Measurements from ENCODE around the gene SHH. TPM values are rescaled to one million over a fixed set of nuclear protein-coding genes. Genes with fewer than 3 reads are reported as not detected.

Gene SHH
- polyA plus RNA-seq, 1 donor from 2014 or later, result 1.5 TPM

DNA sequence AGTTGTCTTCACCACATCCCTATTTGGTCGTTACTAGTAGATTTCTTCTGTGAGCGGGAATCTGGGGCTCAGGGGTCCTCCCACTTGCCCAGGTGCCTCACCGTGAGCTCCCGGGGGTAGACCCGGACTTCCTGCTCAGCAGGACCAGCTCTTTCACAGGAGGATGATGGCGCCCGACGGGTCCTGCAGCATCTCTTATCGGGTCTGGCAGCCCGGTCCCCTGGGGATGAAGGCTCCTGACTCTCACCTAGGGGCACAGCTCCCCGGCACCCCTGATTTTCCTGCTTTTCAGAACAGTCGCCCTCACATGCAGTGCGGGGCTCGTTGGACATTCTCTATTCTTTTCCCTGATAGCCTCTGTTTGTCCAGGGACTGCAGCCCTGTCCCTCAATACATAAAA lies 33.0 kb upstream of the SHH start:
- Histone ChIP-seq H3K9me3 (ENCODE audit: low read length) (no peaks in the 10 kb centered on the region), H4K20me1 (ENCODE audit: insufficient read depth) (no peaks in the 10 kb centered on the region), H3K4me3 (ENCODE audit: low read length) (no peak overlapping the region), H3K36me3 (ENCODE audit: insufficient read depth, low read length) (no peaks in the 10 kb centered on the region), H3K9me2 (ENCODE audit: insufficient read depth, low read length) (no peaks in the 10 kb centered on the region), H3K9ac (ENCODE audit: low read length) (no peak overlapping the region), H3K4me2 (ENCODE audit: low read length) (no peak overlapping the region), H3F3A (ENCODE audit: insufficient read depth, low read length, poor library complexity, severe bottlenecking) (no peaks in the 10 kb centered on the region), H2AFZ (ENCODE audit: low read depth, low read length) (no peak overlapping the region), H3K79me2 (replicated peaks; ENCODE audit: insufficient read depth, low read length) (no peaks in the 10 kb centered on the region), H3K27me3 (ENCODE audit: insufficient read depth, low read depth, low read length) (no peaks in the 10 kb centered on the region), H3K27ac (ENCODE audit: low read length) (no peak overlapping the region)
- TF ChIP-seq, protein P1, sequence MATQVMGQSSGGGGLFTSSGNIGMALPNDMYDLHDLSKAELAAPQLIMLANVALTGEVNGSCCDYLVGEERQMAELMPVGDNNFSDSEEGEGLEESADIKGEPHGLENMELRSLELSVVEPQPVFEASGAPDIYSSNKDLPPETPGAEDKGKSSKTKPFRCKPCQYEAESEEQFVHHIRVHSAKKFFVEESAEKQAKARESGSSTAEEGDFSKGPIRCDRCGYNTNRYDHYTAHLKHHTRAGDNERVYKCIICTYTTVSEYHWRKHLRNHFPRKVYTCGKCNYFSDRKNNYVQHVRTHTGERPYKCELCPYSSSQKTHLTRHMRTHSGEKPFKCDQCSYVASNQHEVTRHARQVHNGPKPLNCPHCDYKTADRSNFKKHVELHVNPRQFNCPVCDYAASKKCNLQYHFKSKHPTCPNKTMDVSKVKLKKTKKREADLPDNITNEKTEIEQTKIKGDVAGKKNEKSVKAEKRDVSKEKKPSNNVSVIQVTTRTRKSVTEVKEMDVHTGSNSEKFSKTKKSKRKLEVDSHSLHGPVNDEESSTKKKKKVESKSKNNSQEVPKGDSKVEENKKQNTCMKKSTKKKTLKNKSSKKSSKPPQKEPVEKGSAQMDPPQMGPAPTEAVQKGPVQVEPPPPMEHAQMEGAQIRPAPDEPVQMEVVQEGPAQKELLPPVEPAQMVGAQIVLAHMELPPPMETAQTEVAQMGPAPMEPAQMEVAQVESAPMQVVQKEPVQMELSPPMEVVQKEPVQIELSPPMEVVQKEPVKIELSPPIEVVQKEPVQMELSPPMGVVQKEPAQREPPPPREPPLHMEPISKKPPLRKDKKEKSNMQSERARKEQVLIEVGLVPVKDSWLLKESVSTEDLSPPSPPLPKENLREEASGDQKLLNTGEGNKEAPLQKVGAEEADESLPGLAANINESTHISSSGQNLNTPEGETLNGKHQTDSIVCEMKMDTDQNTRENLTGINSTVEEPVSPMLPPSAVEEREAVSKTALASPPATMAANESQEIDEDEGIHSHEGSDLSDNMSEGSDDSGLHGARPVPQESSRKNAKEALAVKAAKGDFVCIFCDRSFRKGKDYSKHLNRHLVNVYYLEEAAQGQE (IDR thresholded peaks at IDR 0.05; ENCODE audit: borderline replicate concordance), result no peak
- TF ChIP-seq EZH2 (IDR thresholded peaks at IDR 0.05; ENCODE audit: borderline replicate concordance, insufficient read depth, low read length, poor library complexity, severe bottlenecking), result no peak
- TF ChIP-seq EP300 (conservative IDR thresholded peaks at IDR 0.05; ENCODE audit: poor library complexity, severe bottlenecking), result no peak
- TF ChIP-seq MXI1 (conservative IDR thresholded peaks at IDR 0.05; ENCODE audit: poor library complexity, severe bottlenecking), result no peak
- no peak for TF ChIP-seq SMC3 (conservative IDR thresholded peaks at IDR 0.05; ENCODE audit: poor library complexity)
- TF ChIP-seq, protein P2, sequence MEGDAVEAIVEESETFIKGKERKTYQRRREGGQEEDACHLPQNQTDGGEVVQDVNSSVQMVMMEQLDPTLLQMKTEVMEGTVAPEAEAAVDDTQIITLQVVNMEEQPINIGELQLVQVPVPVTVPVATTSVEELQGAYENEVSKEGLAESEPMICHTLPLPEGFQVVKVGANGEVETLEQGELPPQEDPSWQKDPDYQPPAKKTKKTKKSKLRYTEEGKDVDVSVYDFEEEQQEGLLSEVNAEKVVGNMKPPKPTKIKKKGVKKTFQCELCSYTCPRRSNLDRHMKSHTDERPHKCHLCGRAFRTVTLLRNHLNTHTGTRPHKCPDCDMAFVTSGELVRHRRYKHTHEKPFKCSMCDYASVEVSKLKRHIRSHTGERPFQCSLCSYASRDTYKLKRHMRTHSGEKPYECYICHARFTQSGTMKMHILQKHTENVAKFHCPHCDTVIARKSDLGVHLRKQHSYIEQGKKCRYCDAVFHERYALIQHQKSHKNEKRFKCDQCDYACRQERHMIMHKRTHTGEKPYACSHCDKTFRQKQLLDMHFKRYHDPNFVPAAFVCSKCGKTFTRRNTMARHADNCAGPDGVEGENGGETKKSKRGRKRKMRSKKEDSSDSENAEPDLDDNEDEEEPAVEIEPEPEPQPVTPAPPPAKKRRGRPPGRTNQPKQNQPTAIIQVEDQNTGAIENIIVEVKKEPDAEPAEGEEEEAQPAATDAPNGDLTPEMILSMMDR (IDR thresholded peaks at IDR 0.05; ENCODE audit: poor library complexity, severe bottlenecking), result no peak
- no peak for TF ChIP-seq POLR2AphosphoS5 (IDR thresholded peaks at IDR 0.05)
- no peak for TF ChIP-seq TAF1 (IDR thresholded peaks at IDR 0.05; ENCODE audit: low read depth)
- TF ChIP-seq RAD21 (conservative IDR thresholded peaks at IDR 0.05), result no peak

DNA sequence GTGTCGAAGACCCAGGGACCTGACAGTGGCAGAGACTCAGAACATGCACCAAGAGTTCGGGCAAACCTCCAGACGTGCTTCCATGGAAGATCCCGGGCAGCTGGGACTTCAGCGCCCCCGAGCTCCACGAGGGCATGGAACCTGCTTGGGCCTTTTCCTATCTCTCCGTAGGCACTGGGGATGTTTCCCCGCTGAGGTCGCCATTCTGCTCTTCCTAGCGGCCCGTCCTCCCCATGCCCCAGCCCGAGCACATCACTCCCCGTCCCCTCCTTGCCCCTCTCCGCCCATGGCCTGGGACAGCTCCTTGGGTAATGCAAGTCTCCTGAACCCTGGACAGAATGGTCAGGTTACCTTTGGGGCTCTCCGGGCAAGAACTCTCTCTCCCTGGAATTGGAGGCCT lies 32.3 kb upstream of the SHH start:
- no peaks in the 10 kb centered on the region for H3K79me2 ChIP-seq (replicated peaks; ENCODE audit: insufficient read depth, low read length)
- no peak for TF ChIP-seq SMC3 (conservative IDR thresholded peaks at IDR 0.05; ENCODE audit: poor library complexity)
- TF ChIP-seq, protein P1 (IDR thresholded peaks at IDR 0.05; ENCODE audit: borderline replicate concordance), result no peak
- TF ChIP-seq, protein P2 (IDR thresholded peaks at IDR 0.05; ENCODE audit: poor library complexity, severe bottlenecking), result no peak
- no peak for TF ChIP-seq RAD21 (conservative IDR thresholded peaks at IDR 0.05)
- TF ChIP-seq TAF1 (IDR thresholded peaks at IDR 0.05; ENCODE audit: low read depth), result no peak
- no peak for TF ChIP-seq MXI1 (conservative IDR thresholded peaks at IDR 0.05; ENCODE audit: poor library complexity, severe bottlenecking)
- TF ChIP-seq POLR2AphosphoS5 (IDR thresholded peaks at IDR 0.05), result no peak
- TF ChIP-seq EZH2 (IDR thresholded peaks at IDR 0.05; ENCODE audit: borderline replicate concordance, insufficient read depth, low read length, poor library complexity, severe bottlenecking), result no peak
- no peaks in the 10 kb centered on the region for H3F3A ChIP-seq (ENCODE audit: insufficient read depth, low read length, poor library complexity, severe bottlenecking)
- H3K4me2 ChIP-seq (ENCODE audit: low read length), result no peak overlapping the region
- H2AFZ ChIP-seq (ENCODE audit: low read depth, low read length), result no peak overlapping the region
- no peaks in the 10 kb centered on the region for H3K9me2 ChIP-seq (ENCODE audit: insufficient read depth, low read length)
- no peak overlapping the region for H3K4me3 ChIP-seq (ENCODE audit: low read length)
- no peaks in the 10 kb centered on the region for H4K20me1 ChIP-seq (ENCODE audit: insufficient read depth)
- no peak overlapping the region for H3K27ac ChIP-seq (ENCODE audit: low read length)
- no peaks in the 10 kb centered on the region for H3K9me3 ChIP-seq (ENCODE audit: low read length)
- H3K27me3 ChIP-seq (ENCODE audit: insufficient read depth, low read depth, low read length), result no peaks in the 10 kb centered on the region
- H3K36me3 ChIP-seq (ENCODE audit: insufficient read depth, low read length), result no peaks in the 10 kb centered on the region
- no peak overlapping the region for H3K9ac ChIP-seq (ENCODE audit: low read length)
